ENCODE measurements around the gene FKBP10. TPM values are rescaled to one million over a fixed set of nuclear protein-coding genes. Genes with fewer than 3 reads are reported as not detected.
A peak's percentile ranks its signal among the peaks of the same experiment; 100 is the strongest.

The FKBP10 gene
- total and polyA plus RNA-seq, 4 donors, result 0.71 to 17.6 (median 5.6) TPM

- WGBS, result 1% methylated on average over 10 of the region's 10 CpGs
- Histone ChIP-seq H3K4me1 (ENCODE audit: control insufficient read depth in 4 of 4, insufficient read depth in 4 of 4, low read length in 3 of 4) (peaks cover 10 to 45% (median 30%) of the 10 kb centered on the region in 4 donors), H3K9me3 (ENCODE audit: control insufficient read depth in 4 of 4, low read length in 3 of 4) (no peaks in the 10 kb centered on the region), H3K4me3 (ENCODE audit: low read depth in 1 of 3, low read length in 3 of 3) (peak overlapping the region in 1 of 3 donors; percentile 90), H3K9ac (ENCODE audit: low read depth in 1 of 2, low read length in 2 of 2) (peak overlapping the region in 1 of 2 donors; percentile 48), H3K27me3 (ENCODE audit: control insufficient read depth in 4 of 4, insufficient read depth in 4 of 4, low read length in 3 of 4) (no peaks in the 10 kb centered on the region), H3K36me3 (ENCODE audit: control insufficient read depth in 4 of 4, insufficient read depth in 3 of 4, low read depth in 1 of 4, low read length in 3 of 4) (peaks cover 3 to 15% (median 11%) of the 10 kb centered on the region in 4 donors), H3K27ac (ENCODE audit: low read depth in 1 of 2, low read length in 2 of 2) (peak overlapping the region in 1 of 2 donors; percentile 64)
- TF ChIP-seq RAD21 (IDR thresholded peaks at IDR 0.05), result no peak
- TF ChIP-seq HNF4A (conservative IDR thresholded peaks at IDR 0.05), result peak in 1 of 2 donors; percentile 26
- no peak for DNase-seq (ENCODE audit: low spot score)
Observed at GRCh38 chr17:41865596-41865893, 52.7 kb downstream of the FKBP10 start.

- no peak for DNase-seq (ENCODE audit: low spot score)
- WGBS, result 83% methylated on average over 3 of the region's 3 CpGs
- Histone ChIP-seq H3K9me3 (ENCODE audit: control insufficient read depth in 4 of 4, low read length in 3 of 4) (no peaks in the 10 kb centered on the region), H3K27ac (ENCODE audit: low read depth in 1 of 2, low read length in 2 of 2) (no peak overlapping the region), H3K36me3 (ENCODE audit: control insufficient read depth in 4 of 4, insufficient read depth in 3 of 4, low read depth in 1 of 4, low read length in 3 of 4) (peaks cover 11 to 18% (median 16%) of the 10 kb centered on the region in 4 donors), H3K27me3 (ENCODE audit: control insufficient read depth in 4 of 4, insufficient read depth in 4 of 4, low read length in 3 of 4) (no peaks in the 10 kb centered on the region), H3K4me3 (ENCODE audit: low read depth in 1 of 3, low read length in 3 of 3) (no peak overlapping the region), H3K9ac (ENCODE audit: low read depth in 1 of 2, low read length in 2 of 2) (no peak overlapping the region), H3K4me1 (ENCODE audit: control insufficient read depth in 4 of 4, insufficient read depth in 4 of 4, low read length in 3 of 4) (peaks cover 9 to 48% (median 35%) of the 10 kb centered on the region in 4 donors)
- TF ChIP-seq JUND (IDR thresholded peaks at IDR 0.05), result no peak
- no peak for TF ChIP-seq RXRA (IDR thresholded peaks at IDR 0.05)
- no peak for TF ChIP-seq FOXA1 (IDR thresholded peaks at IDR 0.05)
- TF ChIP-seq GABPA (IDR thresholded peaks at IDR 0.05 in 1 of 2, conservative IDR thresholded peaks at IDR 0.05 in 1 of 2), result no peak
- no peak for TF ChIP-seq CTCF (IDR thresholded peaks at IDR 0.05; ENCODE audit: low read depth, low read length, missing input control)
- TF ChIP-seq REST (IDR thresholded peaks at IDR 0.05), result no peak
- no peak for TF ChIP-seq ATF3 (IDR thresholded peaks at IDR 0.05)
Observed at GRCh38 chr17:41868568-41868967, 55.8 kb downstream of the FKBP10 start.

- peaks cover 11 to 21% (median 17%) of the 10 kb centered on the region in 4 donors for H3K36me3 ChIP-seq (ENCODE audit: control insufficient read depth in 4 of 4, insufficient read depth in 3 of 4, low read depth in 1 of 4, low read length in 3 of 4)
- DNase-seq (ENCODE audit: low spot score), result no peak
- peak overlapping the region; percentile 30 to 77 for H3K27ac ChIP-seq (ENCODE audit: low read depth in 1 of 2, low read length in 2 of 2)
- no peak overlapping the region for H3K4me3 ChIP-seq (ENCODE audit: low read depth in 1 of 3, low read length in 3 of 3)
- no peaks in the 10 kb centered on the region for H3K9me3 ChIP-seq (ENCODE audit: control insufficient read depth in 4 of 4, low read length in 3 of 4)
- peak overlapping the region in 1 of 2 donors; percentile 7 for H3K9ac ChIP-seq (ENCODE audit: low read depth in 1 of 2, low read length in 2 of 2)
- 29% methylated on average over 9 of the region's 9 CpGs for WGBS
- H3K27me3 ChIP-seq (ENCODE audit: control insufficient read depth in 4 of 4, insufficient read depth in 4 of 4, low read length in 3 of 4), result no peaks in the 10 kb centered on the region
- H3K4me1 ChIP-seq (ENCODE audit: control insufficient read depth in 4 of 4, insufficient read depth in 4 of 4, low read length in 3 of 4), result peaks cover 11 to 47% (median 35%) of the 10 kb centered on the region in 4 donors
- TF ChIP-seq FOXA2 (IDR thresholded peaks at IDR 0.05) (peak; percentile 38), RXRA (IDR thresholded peaks at IDR 0.05) (peak; percentile 58 to 60), HNF4A (conservative IDR thresholded peaks at IDR 0.05) (peak in 1 of 2 donors; percentile 51), MAX (IDR thresholded peaks at IDR 0.05) (peak; percentile 95), JUND (IDR thresholded peaks at IDR 0.05) (peak; percentile 12 to 53), CTCF (IDR thresholded peaks at IDR 0.05; ENCODE audit: low read depth, low read length, missing input control) (no peak), ATF3 (IDR thresholded peaks at IDR 0.05) (peak; percentile 13), RAD21 (IDR thresholded peaks at IDR 0.05) (no peak), SP1 (IDR thresholded peaks at IDR 0.05) (peak; percentile 45)
Observed at GRCh38 chr17:41869426-41869825, 56.6 kb downstream of the FKBP10 start.
